Activated CD4-positive, alpha-beta memory T cell treated with anti-CD3 and anti-CD28 coated beads for 36 hours (primary cell): ENCODE data around the gene DAD1. TPM values are rescaled to one million over a fixed set of nuclear protein-coding genes. Genes with fewer than 3 reads are reported as not detected.
"Not testable (repeated sequence)": the region's sequence is repeated elsewhere in the genome, so short reads cannot be mapped to it uniquely, and the experiment has no call there.

ENCODE experiments used
- CTCF ChIA-PET: fragments of 350-600 bp; sonication (Branson Sonifier 250); formaldehyde crosslinking; loops from one replicate; lab custom pipeline; 2021; ENCODE audit warnings: antibody characterized with exemption, inconsistent platforms; lab: Charles Lee
- POLR2A ChIA-PET: fragments of 350-600 bp; sonication (Branson Sonifier 250); formaldehyde crosslinking; loops from one replicate; lab custom pipeline; 2021; ENCODE audit warnings: antibody characterized with exemption; lab: Charles Lee
- DNase-seq: peaks from one replicate; pipeline ENCODE4 v3.0.0-alpha.2; 2020
- H3K27ac Mint-ChIP-seq: one replicate; pipeline ENCODE4 v1.8.0; 2021; ENCODE audit warnings: mixed read lengths
- H3K27me3 Mint-ChIP-seq: one replicate; pipeline ENCODE4 v1.8.0; 2021; ENCODE audit warnings: mixed read lengths
- H3K36me3 Mint-ChIP-seq: one replicate; pipeline ENCODE4 v1.8.0; 2021; ENCODE audit warnings: mixed read lengths
- H3K4me1 Mint-ChIP-seq: one replicate; pipeline ENCODE4 v1.8.0; 2021; ENCODE audit warnings: low read depth, mixed read lengths
- H3K4me3 Mint-ChIP-seq: one replicate; pipeline ENCODE4 v1.8.0; 2021; ENCODE audit warnings: mild to moderate bottlenecking, mixed read lengths
- H3K9me3 Mint-ChIP-seq: one replicate; pipeline ENCODE4 v1.8.0; 2021; ENCODE audit warnings: mixed read lengths
- intact Hi-C: fragments of 100-400 bp; cut with micrococcal nuclease; formaldehyde crosslinking; loops from one replicate; pipeline ENCODE4 v1.15.1; 2023
- total RNA-seq, 2 experiments: library from RNA; stranded (reverse); gene quantifications; one replicate each; pipeline ENCODE4 v1.2.3, GENCODE V29; 2021

The DAD1 gene
- total RNA-seq, 2 experiments from 2014 or later, result 292 to 305 TPM

GRCh38 chr14:22567437-22567836 is 21.6 kb downstream of the DAD1 start:
- intact Hi-C loops, result no loop called here
- CTCF ChIA-PET, result interaction anchor here (0.9 to 8.1 kb wide), 13 partner anchors 7 to 577 kb away, joined by 3 to 273 read pairs (median 3); partner anchors contain the start of gene DAD1
- DNase-seq, result peak; percentile 29
- peaks cover 70% of the 10 kb centered on the region for H3K36me3 Mint-ChIP-seq
- peak overlapping the region; percentile 99 for H3K27ac Mint-ChIP-seq
- H3K4me1 Mint-ChIP-seq, result peaks cover 83% of the 10 kb centered on the region
- H3K4me3 Mint-ChIP-seq, result peak overlapping the region; percentile 48
- no peaks in the 10 kb centered on the region for H3K27me3 Mint-ChIP-seq
- H3K9me3 Mint-ChIP-seq, result no peaks in the 10 kb centered on the region
- POLR2A ChIA-PET, result interaction anchor here (0.6 to 7.7 kb wide), 23 partner anchors 7 to 720 kb away, joined by 3 to 98 read pairs (median 4); partner anchors contain the start of gene DAD1

DNA sequence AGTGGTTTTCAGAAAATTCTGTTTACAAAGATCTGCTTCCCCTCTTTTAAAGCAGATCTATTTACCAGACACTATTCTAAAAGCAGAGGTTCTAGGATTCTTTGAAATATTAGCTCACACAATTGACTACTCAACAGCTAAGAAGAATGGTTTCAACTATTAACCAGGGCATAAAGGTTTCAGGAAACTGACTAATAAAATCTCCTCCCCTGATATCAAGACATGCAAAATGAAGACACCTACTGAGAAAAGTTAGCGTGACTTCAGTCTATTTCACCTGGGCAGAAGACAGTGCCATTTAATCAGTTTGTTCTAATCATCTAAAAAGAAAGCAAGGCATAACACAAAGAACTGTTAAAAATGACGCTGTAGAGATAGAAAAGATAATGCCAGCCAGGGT is 22.2 kb downstream of the DAD1 start:
- H3K9me3 Mint-ChIP-seq, result no peaks in the 10 kb centered on the region
- intact Hi-C loops, result no loop called here
- ChIA-PET POLR2A (interaction anchor here (0.6 to 7.7 kb wide), 21 partner anchors 7 to 719 kb away, joined by 3 to 98 read pairs (median 4); partner anchors contain the start of genes DAD1 and RBM23), CTCF (interaction anchor here (0.9 to 8.1 kb wide), 12 partner anchors 6 to 577 kb away, joined by 3 to 273 read pairs (median 3); partner anchors contain the start of gene DAD1)
- H3K4me1 Mint-ChIP-seq, result peaks cover 81% of the 10 kb centered on the region
- peak overlapping the region; percentile 48 for H3K4me3 Mint-ChIP-seq
- H3K27ac Mint-ChIP-seq, result peak overlapping the region; percentile 99
- no peak for DNase-seq
- H3K27me3 Mint-ChIP-seq, result no peaks in the 10 kb centered on the region
- H3K36me3 Mint-ChIP-seq, result peaks cover 66% of the 10 kb centered on the region

DNA sequence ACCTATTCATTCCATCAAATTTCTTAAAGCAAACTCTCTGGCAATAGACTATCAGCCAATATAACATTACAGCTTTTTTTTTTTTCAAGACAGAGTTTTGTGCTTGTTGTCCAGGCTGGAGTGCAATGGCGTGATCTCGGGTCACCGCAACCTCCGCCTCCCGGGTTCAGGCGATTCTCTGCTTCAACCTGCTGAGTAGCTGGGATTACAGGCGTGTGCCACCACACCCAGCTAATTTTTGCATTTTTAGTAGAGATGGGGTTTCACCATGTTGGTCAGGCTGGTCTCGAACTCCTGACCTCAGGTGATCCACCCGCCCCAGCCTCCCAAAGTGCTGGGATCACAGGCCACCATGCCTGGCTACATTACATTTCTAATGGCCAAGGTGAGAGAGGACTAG is 22.8 kb downstream of the DAD1 start:
- CTCF ChIA-PET, result interaction anchor here (0.9 to 8.1 kb wide), 8 partner anchors 6 to 441 kb away, joined by 3 to 273 read pairs (median 4); partner anchors contain the start of gene DAD1
- POLR2A ChIA-PET, result interaction anchor here (0.6 to 7.7 kb wide), 21 partner anchors 6 to 1305 kb away, joined by 3 to 98 read pairs (median 5); partner anchors contain the start of genes DAD1 and RBM23
- H3K27me3 Mint-ChIP-seq, H3K9me3 Mint-ChIP-seq, intact Hi-C loops: not testable (repeated sequence)
- peaks cover 66% of the 10 kb centered on the region for H3K36me3 Mint-ChIP-seq
- DNase-seq, result peak; percentile 55
- peaks cover 87% of the 10 kb centered on the region for H3K4me1 Mint-ChIP-seq
- H3K27ac Mint-ChIP-seq, result peak overlapping the region; percentile 99
- peak overlapping the region; percentile 68 for H3K4me3 Mint-ChIP-seq

DNA sequence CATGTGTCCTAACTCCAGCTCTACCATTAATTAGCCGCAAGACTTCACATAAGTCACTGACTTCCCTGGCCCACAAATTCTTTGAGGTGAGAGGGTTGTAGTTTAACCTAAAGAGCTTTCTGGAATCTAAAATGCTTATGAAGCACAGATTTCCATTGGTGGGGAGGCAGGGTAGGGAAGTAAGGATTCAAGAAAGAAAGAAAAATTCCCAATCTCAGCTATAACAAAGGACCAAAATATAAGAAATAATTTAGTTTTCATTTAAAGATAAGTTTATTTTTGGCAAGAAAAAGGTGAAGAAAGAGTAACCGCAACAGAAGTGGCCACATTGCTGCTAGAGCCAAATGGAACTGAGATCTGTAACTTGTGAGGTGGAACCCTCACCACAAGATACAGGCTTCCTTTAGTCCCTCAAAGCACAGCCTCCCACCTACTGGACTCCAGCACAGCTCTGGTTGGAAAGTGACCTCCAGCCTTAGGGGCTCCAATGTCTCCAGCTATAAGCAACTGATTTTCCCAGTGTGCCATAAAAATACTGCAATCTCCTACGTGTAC is 23.6 kb downstream of the DAD1 start:
- POLR2A ChIA-PET, result interaction anchor here (0.6 to 7.7 kb wide), 15 partner anchors 11 to 1304 kb away, joined by 3 to 98 read pairs (median 5); partner anchors contain the start of gene DAD1
- Mint-ChIP-seq H3K27ac (peak overlapping the region; percentile 99), H3K27me3 (no peaks in the 10 kb centered on the region), H3K4me1 (peaks cover 92% of the 10 kb centered on the region), H3K36me3 (peaks cover 61% of the 10 kb centered on the region), H3K4me3 (peak overlapping the region; percentile 68), H3K9me3 (no peaks in the 10 kb centered on the region)
- peak; percentile 21 for DNase-seq
- intact Hi-C loops, result loop anchor here (2.0 kb wide), 1 partner anchor 43 kb away; no protein-coding TSS in a partner anchor
- CTCF ChIA-PET, result interaction anchor here (0.7 to 8.1 kb wide), 7 partner anchors 11 to 587 kb away, joined by 3 to 273 read pairs (median 4); partner anchors contain the start of gene LRP10

DNA sequence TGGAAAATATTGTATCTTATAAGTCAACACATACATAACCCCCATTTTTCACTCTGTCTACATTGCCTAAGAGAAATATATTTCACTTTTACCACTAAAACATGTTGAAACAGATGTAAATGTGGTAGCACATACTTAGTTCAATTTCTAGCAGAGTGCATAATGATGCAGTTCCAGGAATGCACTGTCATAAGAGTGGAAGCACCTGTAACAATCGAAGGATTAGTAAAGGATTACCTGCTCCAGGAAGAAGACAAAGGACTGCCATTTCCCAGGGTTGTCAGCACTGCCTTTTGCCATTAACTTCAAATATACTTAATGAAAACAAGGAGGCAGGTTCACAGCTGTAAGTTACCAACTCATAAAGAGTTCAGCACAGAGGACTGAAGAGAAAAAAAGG is 24.6 kb downstream of the DAD1 start:
- Mint-ChIP-seq H3K4me3 (peak overlapping the region; percentile 68), H3K9me3 (no peaks in the 10 kb centered on the region), H3K27me3 (no peaks in the 10 kb centered on the region), H3K36me3 (peaks cover 59% of the 10 kb centered on the region), H3K27ac (peak overlapping the region; percentile 99), H3K4me1 (peaks cover 95% of the 10 kb centered on the region)
- CTCF ChIA-PET, result interaction anchor here (0.6 to 1.5 kb wide), 8 partner anchors 14 to 704 kb away, joined by 3 to 5 read pairs (median 3); partner anchors contain the start of gene LRP10
- no peak for DNase-seq
- POLR2A ChIA-PET, result interaction anchor here (0.7 to 7.7 kb wide), 12 partner anchors 10 to 646 kb away, joined by 3 to 98 read pairs (median 6); partner anchors contain the start of gene DAD1
- intact Hi-C loops, result loop anchor here (2.0 kb wide), 1 partner anchor 42 kb away; no protein-coding TSS in a partner anchor

DNA sequence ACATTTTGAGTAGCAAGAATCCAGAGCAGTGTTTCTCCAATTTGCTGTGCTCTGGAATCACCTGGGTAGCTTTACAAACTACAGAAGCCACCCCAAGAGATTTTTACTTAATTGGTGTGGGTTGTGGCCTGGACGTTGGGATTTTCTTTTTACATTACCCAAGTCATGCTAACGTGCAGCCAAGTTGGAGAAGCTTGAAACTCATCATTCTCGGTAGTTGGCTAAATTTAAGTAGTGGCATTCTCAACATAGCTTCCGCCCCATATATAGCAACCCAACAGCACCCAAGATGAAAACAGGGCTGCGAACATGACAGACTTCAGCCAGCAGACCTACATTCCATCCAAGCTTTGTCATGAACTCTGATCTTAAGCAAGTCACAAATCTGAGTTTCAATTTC is 25.0 kb downstream of the DAD1 start:
- peaks cover 95% of the 10 kb centered on the region for H3K4me1 Mint-ChIP-seq
- POLR2A ChIA-PET, result interaction anchor here (0.7 to 7.7 kb wide), 13 partner anchors 9 to 717 kb away, joined by 3 to 98 read pairs (median 4); partner anchors contain the start of gene DAD1
- intact Hi-C loops, result loop anchor here (2.0 kb wide), 1 partner anchor 41 kb away; no protein-coding TSS in a partner anchor
- peak overlapping the region; percentile 99 for H3K27ac Mint-ChIP-seq
- H3K4me3 Mint-ChIP-seq, result peak overlapping the region; percentile 68
- H3K36me3 Mint-ChIP-seq, result peaks cover 54% of the 10 kb centered on the region
- H3K27me3 Mint-ChIP-seq, result no peaks in the 10 kb centered on the region
- CTCF ChIA-PET, result interaction anchor here (0.6 to 1.5 kb wide), 9 partner anchors 26 to 703 kb away, joined by 3 to 5 read pairs (median 3); no protein-coding TSS in a partner anchor
- no peaks in the 10 kb centered on the region for H3K9me3 Mint-ChIP-seq
- DNase-seq, result peak; percentile 46

DNA sequence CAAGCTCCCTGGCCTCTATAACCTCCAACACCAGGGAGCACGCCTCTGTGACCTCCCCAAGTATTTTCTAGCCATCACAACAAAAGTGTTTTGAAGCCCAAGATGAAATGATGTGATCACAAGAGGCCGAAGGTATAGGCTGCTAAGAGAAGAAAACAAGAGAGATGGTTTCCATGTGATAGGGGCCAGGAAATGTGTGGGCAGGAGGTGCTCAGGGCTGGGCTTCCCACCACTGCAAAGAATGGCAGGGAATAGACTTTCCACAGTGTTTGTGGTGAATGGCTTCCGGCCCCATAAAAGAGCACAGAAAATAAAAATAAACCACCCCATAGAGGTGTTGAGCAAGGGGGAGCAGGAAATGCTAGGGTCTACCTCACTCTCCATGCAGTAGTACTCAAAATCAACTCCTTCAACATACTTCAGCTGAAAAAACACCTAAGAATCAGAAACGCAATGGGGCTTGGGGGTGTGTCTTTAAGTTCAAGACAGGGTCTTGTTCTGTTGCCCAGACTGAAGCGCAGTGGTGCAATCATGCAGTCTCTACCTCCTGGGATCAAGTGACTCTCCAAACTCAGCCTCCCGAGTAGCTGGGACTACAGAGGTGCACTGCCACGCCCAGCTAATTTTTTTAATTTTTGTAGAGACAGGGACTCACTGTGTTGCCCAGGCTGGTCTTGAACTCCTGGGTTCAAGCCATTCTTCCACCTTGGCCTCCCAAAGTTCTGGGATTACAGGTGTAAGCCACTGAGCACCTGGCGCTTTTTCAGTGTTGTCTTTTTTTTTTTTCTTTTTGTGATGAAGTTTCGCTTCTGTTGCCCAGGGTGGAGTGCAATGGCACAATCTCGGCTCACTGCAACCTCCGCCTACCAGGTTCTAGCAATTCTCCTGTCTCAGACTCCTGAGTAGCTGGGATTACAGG is 27.1 kb downstream of the DAD1 start:
- H3K27me3 Mint-ChIP-seq, result no peaks in the 10 kb centered on the region
- H3K27ac Mint-ChIP-seq, result peak overlapping the region; percentile 99
- DNase-seq, result peak; percentile 85
- no peaks in the 10 kb centered on the region for H3K9me3 Mint-ChIP-seq
- ChIA-PET POLR2A (interaction anchor here (0.6 to 5.2 kb wide), 19 partner anchors 7 to 710 kb away, joined by 3 to 77 read pairs (median 11); partner anchors contain the start of genes DAD1 and RBM23), CTCF (interaction anchor here (0.7 to 5.6 kb wide), 18 partner anchors 8 to 643 kb away, joined by 3 to 268 read pairs (median 4); partner anchors contain the start of gene DAD1)
- intact Hi-C loops, result no loop called here
- peaks cover 38% of the 10 kb centered on the region for H3K36me3 Mint-ChIP-seq
- H3K4me3 Mint-ChIP-seq, result peak overlapping the region; percentile 57
- peaks cover 91% of the 10 kb centered on the region for H3K4me1 Mint-ChIP-seq

DNA sequence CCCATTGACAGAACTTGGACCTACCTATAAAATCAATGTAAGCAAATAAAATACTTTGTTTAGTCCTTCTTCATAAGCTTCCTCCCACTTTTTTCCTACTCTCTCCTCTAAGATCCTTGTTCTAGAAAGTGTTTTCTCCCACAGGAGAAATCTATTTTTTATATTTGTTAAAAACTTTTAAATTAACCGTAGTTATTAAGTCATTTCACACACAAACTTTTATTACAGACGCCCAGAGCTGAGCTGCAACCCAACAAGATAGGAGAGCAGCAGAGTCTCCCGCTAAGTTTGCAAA is 27.7 kb downstream of the DAD1 start:
- ChIA-PET CTCF (interaction anchor here (0.7 to 5.6 kb wide), 20 partner anchors 8 to 827 kb away, joined by 3 to 268 read pairs (median 4); partner anchors contain the start of genes DAD1 and LRP10), POLR2A (interaction anchor here (0.6 to 5.2 kb wide), 24 partner anchors 8 to 715 kb away, joined by 3 to 77 read pairs (median 6); partner anchors contain the start of gene DAD1)
- DNase-seq, result no peak
- intact Hi-C loops, result no loop called here
- H3K4me3 Mint-ChIP-seq, result peak overlapping the region; percentile 68
- peaks cover 1% of the 10 kb centered on the region for H3K27me3 Mint-ChIP-seq
- H3K27ac Mint-ChIP-seq, result peak overlapping the region; percentile 99
- peaks cover under 1% of the 10 kb centered on the region for H3K9me3 Mint-ChIP-seq
- peaks cover 37% of the 10 kb centered on the region for H3K36me3 Mint-ChIP-seq
- H3K4me1 Mint-ChIP-seq, result peaks cover 87% of the 10 kb centered on the region

DNA sequence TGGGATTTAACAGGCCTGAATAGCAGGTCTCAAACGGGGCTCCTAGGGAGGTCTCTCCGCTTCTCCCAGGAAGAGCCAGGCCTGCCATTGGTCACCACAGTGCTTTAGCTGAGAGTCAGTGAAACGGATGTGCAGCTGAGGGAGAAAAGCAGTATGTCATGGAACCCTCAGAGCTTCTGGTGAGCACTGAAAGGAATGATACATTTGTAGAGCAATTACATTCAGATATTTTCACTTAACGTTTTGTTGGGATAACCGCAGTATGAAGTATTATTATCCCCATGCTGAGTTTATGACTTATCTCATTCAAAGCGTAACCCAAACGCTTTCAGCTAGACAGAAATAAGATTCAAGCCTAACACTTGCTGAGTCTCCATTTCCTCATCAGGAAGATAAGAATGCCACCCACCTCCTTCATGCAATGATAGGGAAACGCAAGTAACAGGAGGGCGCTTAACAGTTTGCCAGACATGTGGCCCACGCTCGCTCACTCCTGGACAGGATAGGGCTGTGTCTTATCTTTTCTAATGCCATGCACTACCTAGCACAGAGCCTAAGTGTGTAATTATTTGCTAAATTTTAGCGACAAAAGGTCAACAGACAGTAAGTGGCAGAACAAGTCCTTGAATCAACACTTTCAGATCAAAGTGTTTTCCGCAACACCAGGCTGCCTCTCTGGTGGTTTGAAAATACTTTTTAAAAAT is 28.2 kb downstream of the DAD1 start:
- peak overlapping the region; percentile 68 for H3K4me3 Mint-ChIP-seq
- intact Hi-C loops, result no loop called here
- CTCF ChIA-PET, result interaction anchor here (0.6 to 5.6 kb wide), 32 partner anchors 9 to 837 kb away, joined by 3 to 268 read pairs (median 3); partner anchors contain the start of genes ABHD4, DAD1, LRP10 and OR6J1
- peak; percentile 70 for DNase-seq
- H3K27ac Mint-ChIP-seq, result peak overlapping the region; percentile 99
- H3K4me1 Mint-ChIP-seq, result peaks cover 87% of the 10 kb centered on the region
- POLR2A ChIA-PET, result interaction anchor here (0.7 to 5.2 kb wide), 28 partner anchors 8 to 720 kb away, joined by 3 to 77 read pairs (median 4); partner anchors contain the start of gene DAD1
- H3K36me3 Mint-ChIP-seq, result peaks cover 37% of the 10 kb centered on the region
- H3K9me3 Mint-ChIP-seq, result peaks cover 3% of the 10 kb centered on the region
- peaks cover 4% of the 10 kb centered on the region for H3K27me3 Mint-ChIP-seq

DNA sequence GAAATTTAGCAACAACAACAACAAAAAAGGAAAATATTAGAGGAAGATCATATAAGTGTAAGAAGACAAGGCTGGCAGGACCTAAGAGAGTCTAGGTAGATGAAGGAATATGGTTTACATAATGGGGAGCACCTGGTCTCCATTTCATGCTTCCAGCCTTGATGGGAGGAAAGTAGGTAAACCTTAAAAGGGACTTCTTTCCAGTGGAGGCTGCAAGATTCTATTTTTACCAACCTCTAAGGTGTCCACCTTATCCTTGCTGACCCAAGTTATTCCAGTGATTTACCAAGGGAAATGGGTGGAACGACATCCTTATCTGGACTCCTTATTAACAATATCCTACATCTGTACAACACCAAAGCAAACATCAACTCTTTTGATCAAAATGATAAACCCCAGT is 30.0 kb downstream of the DAD1 start:
- Mint-ChIP-seq H3K27ac (peak overlapping the region; percentile 99), H3K36me3 (peaks cover 21% of the 10 kb centered on the region), H3K9me3 (peaks cover 3% of the 10 kb centered on the region), H3K4me1 (peaks cover 85% of the 10 kb centered on the region), H3K27me3 (peaks cover 4% of the 10 kb centered on the region), H3K4me3 (peak overlapping the region; percentile 78)
- ChIA-PET POLR2A (interaction anchor here (1.3 to 5.2 kb wide), 7 partner anchors 10 to 641 kb away, joined by 3 to 77 read pairs (median 38); no protein-coding TSS in a partner anchor), CTCF (interaction anchor here (1.2 to 5.6 kb wide), 8 partner anchors 10 to 293 kb away, joined by 4 to 268 read pairs (median 5); partner anchors contain the start of gene DAD1)
- intact Hi-C loops, result loop anchor here (5.0 to 10.0 kb wide), 8 partner anchors 242 to 1292 kb away; partner anchors contain the start of genes CHD8 and HNRNPC
- no peak for DNase-seq
